Measurements from ENCODE around the gene TAC3. TPM values are rescaled to one million over a fixed set of nuclear protein-coding genes. Genes with fewer than 3 reads are reported as not detected.
"Not testable (repeated sequence)": the region's sequence is repeated elsewhere in the genome, so short reads cannot be mapped to it uniquely, and the experiment has no call there.

Gene TAC3
- total RNA-seq, 1 donor from 2014 or later = not detected

DNA sequence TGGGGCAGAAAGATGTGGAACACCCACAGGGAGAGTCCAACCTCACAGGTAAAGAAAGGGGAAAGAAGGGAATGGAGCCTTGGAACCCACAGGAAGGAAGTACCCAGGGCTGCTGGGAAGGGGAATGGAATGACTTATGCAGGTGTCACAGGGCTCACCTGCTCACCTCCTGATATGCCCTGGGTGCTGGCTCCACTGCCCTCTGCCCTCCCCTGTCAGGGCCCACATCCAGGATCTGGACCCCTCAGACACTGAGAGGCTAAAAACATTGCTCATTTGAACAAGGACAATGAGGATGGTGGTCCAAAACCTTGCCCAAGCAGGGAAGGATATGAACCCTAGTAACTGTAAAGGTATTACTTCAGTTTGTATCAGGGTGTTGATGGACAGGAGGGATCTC lies 29.3 kb downstream of the TAC3 start:
- DNase-seq (ENCODE audit: low spot score) = peak; percentile 14

DNA sequence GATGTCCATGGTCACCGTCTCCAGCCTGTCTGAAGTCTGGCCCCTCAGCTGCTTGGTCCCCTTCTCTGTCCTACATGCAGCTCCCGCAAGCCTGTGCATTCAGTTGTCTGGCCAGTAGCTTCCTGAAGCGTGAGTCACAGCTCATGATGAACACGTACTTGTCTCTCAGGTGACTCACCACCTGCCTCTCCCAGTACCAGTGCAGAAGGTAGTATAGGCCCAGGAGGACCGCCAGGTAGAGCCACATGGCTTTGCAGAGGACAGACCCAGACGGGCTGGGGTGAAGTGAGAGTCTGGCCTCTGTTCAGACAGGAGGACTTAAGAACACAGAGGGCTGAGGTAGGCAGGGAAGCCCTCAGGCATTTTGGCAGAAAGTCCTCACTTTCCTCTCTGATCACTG lies 30.6 kb downstream of the TAC3 start:
- peak; percentile 87 for DNase-seq (ENCODE audit: low spot score)

DNA sequence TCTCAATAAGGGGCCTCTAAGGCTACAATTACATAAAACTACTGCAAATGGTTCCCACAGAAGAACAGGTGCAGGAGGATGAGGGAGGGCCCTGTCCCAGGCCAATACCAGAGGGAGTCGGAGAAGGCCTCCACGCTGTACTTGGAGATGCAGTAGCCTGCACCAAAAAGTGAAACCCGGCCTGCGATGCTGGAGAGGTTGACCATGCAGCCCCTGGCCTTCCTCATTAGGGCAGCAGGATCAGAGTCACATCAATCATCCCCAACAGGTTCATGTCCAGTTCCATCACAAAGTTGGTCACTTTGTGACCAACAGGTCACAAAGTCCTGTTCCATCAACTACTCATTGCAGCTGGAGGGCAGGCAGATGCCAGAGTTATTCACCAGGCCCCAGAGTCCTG lies 32.9 kb downstream of the TAC3 start:
- no peak for DNase-seq (ENCODE audit: low spot score)

DNA sequence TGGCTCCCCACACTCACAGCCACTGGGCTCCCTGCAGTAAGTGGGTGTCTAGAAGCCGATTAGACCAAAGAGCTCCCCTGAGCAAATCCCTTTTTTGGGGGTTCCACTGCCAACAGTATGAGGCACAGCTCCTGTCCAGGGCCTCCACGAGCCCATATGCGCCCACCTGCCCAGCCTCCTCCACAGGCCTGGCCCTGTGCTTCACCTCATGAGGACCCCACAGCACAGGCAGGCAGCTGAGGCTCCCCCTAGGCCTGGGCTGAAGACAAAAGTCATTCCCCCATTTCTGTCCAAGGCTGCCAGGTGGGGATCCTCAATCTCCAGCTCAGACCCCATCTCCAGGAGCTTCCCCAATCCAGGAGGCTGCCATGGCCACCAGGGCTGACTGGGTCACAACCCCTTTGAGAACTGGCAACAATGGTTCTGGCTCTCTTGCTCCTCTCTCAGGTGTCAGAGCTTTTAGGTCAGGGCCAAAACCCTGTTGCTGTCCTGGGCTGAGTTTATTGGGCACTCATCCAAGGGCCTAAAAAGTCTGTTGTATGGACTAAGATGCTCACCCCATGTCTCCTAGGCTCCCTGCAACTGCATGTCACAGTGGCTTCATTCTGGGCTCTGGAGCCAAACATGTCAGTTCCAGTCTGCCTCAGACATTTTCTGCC lies 33.6 kb downstream of the TAC3 start:
- not testable (repeated sequence) for DNase-seq (ENCODE audit: low spot score)

DNA sequence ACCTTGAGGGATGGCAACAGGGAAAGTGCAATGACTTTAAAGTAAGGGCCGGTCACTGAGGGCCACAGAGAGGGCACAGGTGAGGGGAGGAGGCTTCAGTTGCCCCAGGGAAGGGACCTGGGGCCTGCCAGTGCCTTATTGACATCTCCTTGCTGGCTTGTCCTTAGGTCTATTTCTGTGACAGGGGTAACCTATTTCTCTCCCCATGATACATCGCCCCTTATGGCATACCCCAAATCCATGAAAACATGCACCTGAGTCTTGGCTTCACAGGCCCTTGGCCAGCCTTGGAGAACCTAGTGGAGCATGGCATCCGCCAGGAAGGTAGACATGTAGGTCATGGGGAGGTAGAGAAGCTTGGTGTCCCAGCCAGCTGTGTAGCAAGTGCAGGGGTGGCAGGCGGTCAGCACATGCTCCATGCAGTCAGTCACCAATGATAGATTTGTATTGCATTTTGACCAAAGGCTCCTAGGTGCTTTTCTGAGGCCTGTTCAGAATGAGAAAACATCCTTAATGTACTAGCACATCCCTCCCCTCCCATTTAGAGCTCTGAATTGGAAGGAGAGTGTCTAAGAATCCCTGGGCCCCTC lies 35.3 kb downstream of the TAC3 start:
- no peak for DNase-seq (ENCODE audit: low spot score)

DNA sequence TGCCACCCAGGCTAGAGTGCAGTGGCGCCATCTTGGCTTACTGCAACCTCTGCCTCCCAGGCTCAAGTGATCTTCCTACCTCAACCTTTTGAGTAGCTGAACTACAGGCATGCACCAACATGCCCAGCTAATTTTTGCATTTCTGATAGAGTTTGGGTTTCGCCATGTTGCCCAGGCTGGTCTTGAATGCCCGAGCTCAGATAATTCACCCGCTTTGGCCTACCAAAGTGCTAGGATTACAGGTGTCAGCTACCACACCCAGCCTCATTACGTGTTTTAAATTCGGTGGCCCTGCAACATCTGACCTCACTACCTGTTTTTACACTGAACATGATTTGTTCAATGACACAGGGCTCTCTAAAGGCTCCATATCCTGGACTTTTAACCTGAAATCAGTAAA lies 36.1 kb downstream of the TAC3 start:
- DNase-seq (ENCODE audit: low spot score) = no peak

DNA sequence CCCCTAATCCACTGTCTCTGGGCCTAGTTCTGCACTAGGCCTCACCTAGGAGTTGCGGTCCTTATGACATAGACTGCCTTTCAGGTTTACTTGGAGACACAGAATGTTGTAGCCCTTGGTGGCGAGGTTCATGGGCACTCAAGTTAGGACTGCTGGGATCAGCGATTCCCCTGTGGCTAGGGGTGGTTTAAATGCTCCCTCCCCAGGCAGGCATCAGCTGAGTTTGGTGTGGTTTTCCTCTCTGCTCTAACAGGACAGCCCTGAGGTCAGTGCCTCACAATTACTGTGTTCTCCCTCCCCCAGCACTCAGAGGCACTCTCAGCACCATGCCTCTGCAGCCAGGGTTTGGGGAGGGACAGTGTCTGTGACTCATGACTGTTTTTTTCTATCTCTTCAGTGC lies 36.7 kb downstream of the TAC3 start:
- DNase-seq (ENCODE audit: low spot score) = no peak

DNA sequence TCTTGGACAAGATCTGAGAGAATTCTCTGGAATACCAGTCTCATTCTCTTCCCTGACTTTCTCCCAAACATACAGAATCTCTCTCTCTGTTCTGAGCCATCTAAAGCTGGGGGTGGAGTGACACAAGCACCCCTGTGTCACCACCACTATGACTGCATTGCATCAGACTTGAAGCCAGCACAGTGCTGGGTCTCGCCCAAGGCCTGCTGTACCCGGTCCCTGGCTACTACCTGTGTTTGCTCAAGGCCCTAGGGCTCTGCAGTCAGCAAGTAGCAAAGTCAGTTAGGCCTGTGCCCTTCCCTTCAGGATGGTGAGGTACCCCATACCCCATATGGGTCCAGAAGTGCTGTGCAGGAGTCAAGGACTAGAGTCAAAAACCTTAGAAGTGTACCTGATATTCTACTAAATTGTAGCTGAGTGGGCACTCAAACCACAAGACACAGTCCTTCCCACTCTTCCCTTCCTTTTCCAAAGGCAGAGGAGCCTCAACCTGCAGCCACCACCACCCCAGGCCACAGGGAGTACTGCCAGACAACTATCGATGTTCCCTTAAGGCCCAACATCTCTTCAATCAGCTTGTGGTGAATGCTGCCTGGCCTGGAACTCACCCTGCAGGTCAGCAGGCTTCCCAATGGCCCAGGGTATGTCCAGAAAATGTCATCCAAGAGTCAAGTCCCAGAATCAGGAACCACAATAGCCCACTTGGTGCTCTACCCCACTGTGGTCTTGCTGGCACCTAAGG lies 37.8 kb downstream of the TAC3 start:
- no peak for DNase-seq (ENCODE audit: low spot score)

DNA sequence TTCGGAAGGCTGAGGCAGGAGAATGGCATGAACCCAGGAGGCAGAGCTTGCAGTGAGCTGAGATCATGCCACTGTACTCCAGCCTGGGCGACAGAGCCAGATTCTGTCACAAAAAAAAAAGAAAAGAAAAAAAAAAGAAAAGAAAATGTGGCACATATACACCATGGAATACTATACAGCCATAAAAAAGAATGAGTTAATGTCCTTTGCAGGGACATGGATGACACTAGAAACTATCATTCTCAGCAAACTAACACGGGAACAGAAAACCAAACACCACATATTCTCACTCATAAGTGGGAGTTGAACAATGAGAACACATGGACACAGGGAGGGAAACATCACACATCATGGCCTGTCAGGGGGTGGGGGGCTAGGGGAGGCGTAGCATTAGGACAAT lies 39.0 kb downstream of the TAC3 start:
- DNase-seq (ENCODE audit: low spot score) = not testable (repeated sequence)

DNA sequence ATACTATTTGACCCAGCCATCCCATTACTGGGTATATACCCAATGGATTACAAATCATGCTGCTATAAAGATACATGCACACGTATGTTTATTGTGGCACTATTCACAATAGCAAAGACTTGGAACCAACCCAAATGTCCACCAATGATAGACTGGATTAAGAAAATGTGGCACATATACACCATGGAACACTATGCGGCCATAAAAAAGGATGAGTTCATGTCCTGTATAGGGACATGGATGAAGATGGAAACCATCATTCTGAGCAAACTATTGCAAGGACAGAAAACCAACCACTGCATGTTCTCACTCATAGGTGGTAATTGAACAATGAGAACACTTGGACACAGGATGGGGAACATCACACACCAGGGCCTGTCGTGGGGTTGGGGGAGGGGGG lies 42.1 kb downstream of the TAC3 start:
- not testable (repeated sequence) for DNase-seq (ENCODE audit: low spot score)

DNA sequence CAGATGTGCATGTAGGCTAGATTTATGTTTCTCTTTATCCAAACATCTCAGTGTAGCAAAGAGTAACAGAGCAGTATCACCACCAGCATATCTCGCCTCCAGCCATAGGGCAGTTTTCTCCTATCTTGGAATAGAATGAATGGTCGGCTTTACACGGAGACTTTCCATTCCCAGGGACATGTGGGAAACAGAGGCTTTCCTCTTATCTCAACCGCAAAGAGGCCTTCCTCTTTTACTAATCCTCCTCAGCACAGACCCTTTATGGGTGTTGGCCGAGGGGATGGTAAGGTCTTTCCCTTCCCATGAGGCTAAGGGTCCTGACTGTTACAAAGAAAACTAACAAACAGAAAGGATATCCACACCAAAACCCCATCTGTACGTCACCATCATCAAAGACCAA lies 47.4 kb downstream of the TAC3 start:
- not testable (repeated sequence) for DNase-seq (ENCODE audit: low spot score)

DNA sequence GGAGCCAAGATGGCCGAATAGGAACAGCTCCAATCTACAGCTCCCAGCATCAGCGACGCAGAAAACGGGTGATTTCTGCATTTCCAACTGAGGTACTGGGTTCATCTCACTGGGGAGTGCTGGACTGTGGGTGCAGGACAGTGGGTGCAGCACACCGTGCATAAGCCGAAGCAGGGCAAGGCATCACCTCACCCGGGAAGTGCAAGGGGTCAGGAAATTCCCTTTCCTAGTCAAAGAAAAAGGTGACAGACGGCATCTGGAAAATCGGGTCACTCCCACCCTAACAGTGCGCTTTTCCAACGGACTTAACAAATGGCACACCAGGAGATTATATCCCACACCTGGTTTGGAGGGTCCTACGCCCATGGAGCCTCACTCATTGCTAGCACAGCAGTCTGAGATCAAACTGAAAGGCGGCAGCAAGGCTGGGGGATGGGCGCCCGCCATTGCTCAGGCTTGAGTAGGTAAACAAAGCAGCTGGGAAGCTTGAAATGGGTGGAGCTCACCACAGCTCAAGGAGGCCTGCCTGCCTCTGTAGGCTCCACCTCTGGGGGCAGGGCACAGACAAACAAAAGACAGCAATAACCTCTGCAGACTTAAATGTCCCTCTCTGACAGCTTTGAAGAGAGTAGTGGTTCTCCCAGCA lies 50.2 kb downstream of the TAC3 start:
- not testable (repeated sequence) for DNase-seq (ENCODE audit: low spot score)

DNA sequence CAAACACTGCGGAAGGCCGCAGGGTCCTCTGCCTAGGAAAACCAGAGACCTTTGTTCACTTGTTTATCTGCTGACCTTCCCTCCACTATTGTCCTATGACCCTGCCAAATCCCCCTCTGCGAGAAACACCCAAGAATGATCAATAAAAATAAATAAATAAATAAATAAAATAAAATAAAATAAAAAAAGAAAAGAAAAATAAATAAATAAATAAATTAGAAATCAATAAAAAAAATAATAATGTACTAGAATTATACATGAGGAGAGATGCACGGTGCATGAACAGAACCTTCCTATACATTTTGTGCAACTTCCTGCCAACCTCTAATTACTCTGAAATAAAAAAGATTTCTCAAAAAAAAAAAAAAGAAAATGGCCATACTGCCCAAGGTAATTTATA lies 51.2 kb downstream of the TAC3 start:
- DNase-seq (ENCODE audit: low spot score) = not testable (repeated sequence)

DNA sequence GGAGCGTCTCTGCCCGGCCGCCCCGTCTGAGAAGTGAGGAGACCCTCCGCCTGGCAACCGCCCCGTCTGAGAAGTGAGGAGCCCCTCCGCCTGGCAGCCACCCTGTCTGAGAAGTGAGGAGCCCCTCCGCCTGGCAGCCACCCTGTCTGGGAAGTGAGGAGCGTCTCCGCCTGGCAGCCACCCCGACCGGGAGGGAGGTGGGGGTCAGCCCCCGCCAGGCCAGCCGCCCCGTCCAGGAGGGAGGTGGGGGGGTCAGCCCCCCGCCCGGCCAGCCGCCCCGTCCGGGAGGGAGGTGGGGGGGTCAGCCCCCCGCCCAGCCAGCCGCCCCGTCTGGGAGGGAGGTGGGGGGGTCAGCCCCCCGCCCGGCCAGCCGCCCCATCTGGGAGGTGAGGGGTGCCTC lies 52.8 kb downstream of the TAC3 start:
- DNase-seq (ENCODE audit: low spot score) = not testable (repeated sequence)

DNA sequence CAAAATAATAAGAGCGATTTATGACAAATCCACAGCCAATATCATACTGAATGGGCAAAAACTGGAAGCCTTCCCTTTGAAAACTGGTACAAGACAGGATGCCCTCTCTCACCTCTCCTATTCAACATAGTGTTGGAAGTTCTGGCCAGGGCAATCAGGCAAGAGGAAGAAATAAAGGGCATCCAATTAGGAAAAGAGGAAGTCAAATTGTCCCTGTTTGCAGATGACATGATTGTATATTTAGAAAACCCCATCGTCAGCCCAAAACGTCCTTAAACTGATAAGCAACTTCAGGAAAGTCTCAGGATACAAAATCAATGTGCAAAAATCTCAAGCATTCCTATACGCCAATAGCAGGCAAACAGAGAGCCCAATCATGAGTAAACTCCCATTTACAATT lies 54.1 kb downstream of the TAC3 start:
- not testable (repeated sequence) for DNase-seq (ENCODE audit: low spot score)

Other genes with a start within 250 kb of the TAC3 start
- not detected for gene SDR9C7, start 82.1 kb downstream of the TAC3 start, total RNA-seq
- gene RDH16, start 58.9 kb downstream of the TAC3 start, total RNA-seq = 0.35 TPM
- 3.6 TPM for gene ZBTB39, start 10.0 kb downstream of the TAC3 start, total RNA-seq
- 3.6 TPM for gene MYO1A, start 33.6 kb upstream of the TAC3 start, total RNA-seq
- 8.6 TPM for gene NEMP1, start 62.3 kb upstream of the TAC3 start, total RNA-seq
- 22.1 TPM for gene NAB2, start 72.6 kb upstream of the TAC3 start, total RNA-seq
- gene STAT6, start 94.8 kb upstream of the TAC3 start, total RNA-seq = 164 TPM
- gene LRP1, start 112.0 kb upstream of the TAC3 start, total RNA-seq = 954 TPM
- gene LRP1-AS, start 131.1 kb upstream of the TAC3 start, total RNA-seq = not detected
- 1.4 TPM for gene NXPH4, start 200.3 kb upstream of the TAC3 start, total RNA-seq
- gene SHMT2, start 213.2 kb upstream of the TAC3 start, total RNA-seq = 62.3 TPM
- 3.9 TPM for gene STAC3, start 234.7 kb upstream of the TAC3 start, total RNA-seq

Data from mesenteric fat pad (tissue), 1 donor.